ENCODE measurements around the gene ACO1.

GRCh38 chr9:32340361-32340760 lies 44.1 kb upstream of the ACO1 start:
- TF ChIP-seq, protein P1, sequence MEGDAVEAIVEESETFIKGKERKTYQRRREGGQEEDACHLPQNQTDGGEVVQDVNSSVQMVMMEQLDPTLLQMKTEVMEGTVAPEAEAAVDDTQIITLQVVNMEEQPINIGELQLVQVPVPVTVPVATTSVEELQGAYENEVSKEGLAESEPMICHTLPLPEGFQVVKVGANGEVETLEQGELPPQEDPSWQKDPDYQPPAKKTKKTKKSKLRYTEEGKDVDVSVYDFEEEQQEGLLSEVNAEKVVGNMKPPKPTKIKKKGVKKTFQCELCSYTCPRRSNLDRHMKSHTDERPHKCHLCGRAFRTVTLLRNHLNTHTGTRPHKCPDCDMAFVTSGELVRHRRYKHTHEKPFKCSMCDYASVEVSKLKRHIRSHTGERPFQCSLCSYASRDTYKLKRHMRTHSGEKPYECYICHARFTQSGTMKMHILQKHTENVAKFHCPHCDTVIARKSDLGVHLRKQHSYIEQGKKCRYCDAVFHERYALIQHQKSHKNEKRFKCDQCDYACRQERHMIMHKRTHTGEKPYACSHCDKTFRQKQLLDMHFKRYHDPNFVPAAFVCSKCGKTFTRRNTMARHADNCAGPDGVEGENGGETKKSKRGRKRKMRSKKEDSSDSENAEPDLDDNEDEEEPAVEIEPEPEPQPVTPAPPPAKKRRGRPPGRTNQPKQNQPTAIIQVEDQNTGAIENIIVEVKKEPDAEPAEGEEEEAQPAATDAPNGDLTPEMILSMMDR (optimal IDR thresholded peaks at IDR 0.05 in 1 of 3, IDR thresholded peaks at IDR 0.05 in 1 of 3, conservative IDR thresholded peaks at IDR 0.05 in 1 of 3; ENCODE audit: extremely low read depth in 1 of 3, insufficient read depth in 2 of 3, low read length in 3 of 3) = no peak
- no peak for TF ChIP-seq EZH2 (IDR thresholded peaks at IDR 0.05; ENCODE audit: low read length)

Measured in keratinocyte (primary cell).